ENCODE measurements around the gene CLIC6. TPM values are rescaled to one million over a fixed set of nuclear protein-coding genes. Genes with fewer than 3 reads are reported as not detected.

CLIC6 gene
- polyA plus RNA-seq, 2 of the 4 experiments (the other 2 are of a cell fraction), result 0.01 to 0.08 TPM

GRCh38 chr21:34730756-34731445, 62.1 kb downstream of the CLIC6 start:
- no peak for TF ChIP-seq KDM1A (IDR thresholded peaks at IDR 0.05; ENCODE audit: low read depth)
- TF ChIP-seq HOXB5 (CRISPR knock-in tag; IDR thresholded peaks at IDR 0.05), result no peak
- no peak for TF ChIP-seq FOSL2 (IDR thresholded peaks at IDR 0.05)
- TF ChIP-seq FOSL2 (CRISPR knock-in tag; IDR thresholded peaks at IDR 0.05), result no peak
- no peak for TF ChIP-seq EP300 (IDR thresholded peaks at IDR 0.05)
- TF ChIP-seq POLR2A (IDR thresholded peaks at IDR 0.05; ENCODE audit: low read length), result no peak
- no peak for TF ChIP-seq E2F6 (IDR thresholded peaks at IDR 0.05; ENCODE audit: borderline replicate concordance, low read depth)
- TF ChIP-seq MAX (IDR thresholded peaks at IDR 0.05), result no peak
- TF ChIP-seq ZSCAN20 (CRISPR knock-in tag; IDR thresholded peaks at IDR 0.05), result no peak
- TF ChIP-seq KDM5A (IDR thresholded peaks at IDR 0.05), result no peak
- no peak for TF ChIP-seq MAZ (IDR thresholded peaks at IDR 0.05; ENCODE audit: borderline replicate concordance, low read depth, low read length)
- Histone ChIP-seq H3K4me3 (no peak overlapping the region), H3K9me3 (no peaks in the 10 kb centered on the region), H3K4me1 (no peaks in the 10 kb centered on the region), H3K4me2 (no peak overlapping the region), H3K27ac (no peak overlapping the region)
- WGBS (ENCODE audit: missing lambda C conversion rate), result 28% methylated on average over 5 of the region's 5 CpGs
- POLR2A ChIA-PET, result no interaction called here
- ATAC-seq (no peak), DNase-seq (ENCODE audit: low read depth in 1 of 2, low spot score in 1 of 2) (no peak), FAIRE-seq (no peak)
- CTCF ChIA-PET, result no interaction called here

GRCh38 chr21:34732388-34732821, 63.6 kb downstream of the CLIC6 start:
- 50% methylated on average over 4 of the region's 4 CpGs for WGBS (ENCODE audit: missing lambda C conversion rate)
- ChIA-PET POLR2A (no interaction called here), CTCF (interaction anchor here (2.4 kb wide), 1 partner anchor 13 kb away, joined by 13 read pairs; no protein-coding TSS in a partner anchor)
- TF ChIP-seq POLR2AphosphoS2 (conservative IDR thresholded peaks at IDR 0.05; ENCODE audit: low read length) (no peak), MAZ (IDR thresholded peaks at IDR 0.05; ENCODE audit: borderline replicate concordance, low read depth, low read length) (no peak), JUNB (IDR thresholded peaks at IDR 0.05) (no peak), REST (IDR thresholded peaks at IDR 0.05) (no peak), KDM1A (IDR thresholded peaks at IDR 0.05; ENCODE audit: low read depth) (no peak), NFE2L2 (conservative IDR thresholded peaks at IDR 0.05; ENCODE audit: low read length) (no peak), CEBPB (IDR thresholded peaks at IDR 0.05) (no peak), USF2 (IDR thresholded peaks at IDR 0.05) (no peak)
- Histone ChIP-seq H3K4me2 (no peak overlapping the region), H3K4me3 (no peak overlapping the region), H3K27ac (no peak overlapping the region), H3K4me1 (no peaks in the 10 kb centered on the region), H3K9me3 (no peaks in the 10 kb centered on the region)
- DNase-seq (ENCODE audit: low read depth in 1 of 2, low spot score in 1 of 2) (no peak), FAIRE-seq (no peak), ATAC-seq (no peak)

GRCh38 chr21:34733852-34734251, 65.1 kb downstream of the CLIC6 start:
- POLR2A ChIA-PET, result no interaction called here
- H3K4me1 ChIP-seq, result no peaks in the 10 kb centered on the region
- WGBS (ENCODE audit: missing lambda C conversion rate), result 36% methylated on average over 4 of the region's 4 CpGs
- H3K4me2 ChIP-seq, result no peak overlapping the region
- no peaks in the 10 kb centered on the region for H3K9me3 ChIP-seq
- no peak for ATAC-seq
- DNase-seq (ENCODE audit: low read depth in 1 of 2, low spot score in 1 of 2), result no peak
- FAIRE-seq, result no peak
- H3K4me3 ChIP-seq, result no peak overlapping the region
- CTCF ChIA-PET, result interaction anchor here (1.2 to 2.4 kb wide), 2 partner anchors 11 to 12 kb away, joined by 3 to 13 read pairs; no protein-coding TSS in a partner anchor
- H3K27ac ChIP-seq, result no peak overlapping the region; a peak in 1 of 6 replicates
- TF ChIP-seq KDM5A (IDR thresholded peaks at IDR 0.05) (no peak), HOXB5 (CRISPR knock-in tag; IDR thresholded peaks at IDR 0.05) (no peak), HOXB13 (CRISPR knock-in tag; IDR thresholded peaks at IDR 0.05; ENCODE audit: low read depth) (no peak), CHD4 (IDR thresholded peaks at IDR 0.05; ENCODE audit: borderline replicate concordance) (no peak), HMGXB4 (CRISPR knock-in tag; IDR thresholded peaks at IDR 0.05; ENCODE audit: borderline replicate concordance) (no peak), POLR2A (IDR thresholded peaks at IDR 0.05; ENCODE audit: low read length) (no peak), GATA3 (IDR thresholded peaks at IDR 0.05; ENCODE audit: borderline replicate concordance) (no peak), POLR2AphosphoS2 (conservative IDR thresholded peaks at IDR 0.05; ENCODE audit: low read length) (no peak), ELK1 (IDR thresholded peaks at IDR 0.05; ENCODE audit: low read depth, low read length) (no peak), BCL3 (IDR thresholded peaks at IDR 0.05) (no peak), NR3C1 (IDR thresholded peaks at IDR 0.05) (no peak), FOSL2 (IDR thresholded peaks at IDR 0.05) (no peak), FOSL2 (CRISPR knock-in tag; IDR thresholded peaks at IDR 0.05) (no peak)
